Raji (cell line): ENCODE measurements around the gene TBC1D22A.

Source experiments
- POLR2A ChIP-seq: IDR thresholded peaks from 2 replicates; pipeline ENCODE4 v1.6.1; 2011; ENCODE audit warnings: low read depth, low read length, control low read depth; ENCODE audit not compliant: insufficient read depth

Gene TBC1D22A

DNA sequence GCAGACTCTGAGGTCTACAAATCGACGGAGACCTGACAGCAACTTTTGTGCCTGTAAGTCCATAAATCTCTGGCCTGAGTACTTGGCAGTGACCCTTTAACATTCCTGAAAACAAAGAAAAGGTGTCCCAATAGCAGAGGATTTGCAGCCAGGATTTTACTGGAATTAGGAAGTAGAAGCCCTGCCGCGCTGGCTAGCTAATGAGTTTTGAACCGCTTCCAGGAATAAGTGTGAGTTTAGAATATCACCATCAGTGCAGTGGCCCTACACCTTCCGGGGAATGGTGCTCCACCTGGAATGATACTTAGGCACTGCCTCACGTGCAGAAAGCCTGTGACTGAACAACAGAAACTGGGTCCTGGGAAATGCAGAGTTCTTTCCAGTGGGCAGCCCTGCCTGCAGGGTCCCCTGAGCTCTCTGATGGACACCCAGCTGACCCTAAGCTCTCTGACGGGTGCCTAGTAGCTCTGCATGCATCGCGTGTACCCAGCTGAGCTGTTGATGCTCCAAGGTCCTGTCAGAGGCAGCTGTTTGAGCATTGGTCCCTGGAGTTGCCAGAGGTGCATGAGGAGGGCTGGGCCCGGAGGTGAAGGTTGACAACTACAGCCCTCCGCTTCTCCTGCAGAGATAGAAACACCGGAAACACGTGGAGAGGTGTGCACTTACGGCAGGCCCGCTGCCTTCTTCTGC, 380.9 kb downstream of the TBC1D22A start:
- no peak for TF ChIP-seq POLR2A

- TF ChIP-seq POLR2A, result no peak
Measured at GRCh38 chr22:47144076-47144765, 381.8 kb downstream of the TBC1D22A start.

DNA sequence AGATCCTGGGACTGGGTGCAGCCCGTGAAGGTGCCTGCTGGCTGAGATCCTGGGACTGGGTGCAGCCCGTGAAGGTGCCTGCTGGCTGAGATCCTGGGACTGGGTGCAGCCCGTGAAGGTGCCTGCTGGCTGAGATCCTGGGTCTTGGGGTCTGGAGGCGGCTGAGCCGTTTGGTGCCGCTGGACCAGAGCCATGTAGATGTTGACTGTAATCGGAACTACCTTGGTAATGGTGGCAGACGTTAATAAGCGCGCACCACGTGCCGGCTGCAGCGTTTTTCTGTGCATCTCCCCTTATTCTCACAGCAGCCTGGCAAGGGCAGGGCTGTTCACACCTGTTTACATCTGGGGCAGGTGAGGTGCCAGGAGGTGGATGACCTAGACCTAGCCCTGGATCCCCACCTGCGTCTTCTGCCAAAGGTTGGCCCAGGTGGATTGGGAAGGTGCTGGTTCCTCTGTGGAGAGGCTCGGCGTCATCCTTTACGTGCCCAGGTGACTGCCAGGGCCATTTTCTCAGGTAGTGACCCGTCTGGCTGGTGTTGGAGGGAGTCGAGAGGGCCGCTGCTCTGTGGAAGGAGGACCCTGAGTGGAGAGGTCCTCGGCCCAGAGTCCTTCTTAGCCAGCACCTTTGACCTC, 382.5 kb downstream of the TBC1D22A start:
- no peak for TF ChIP-seq POLR2A

DNA sequence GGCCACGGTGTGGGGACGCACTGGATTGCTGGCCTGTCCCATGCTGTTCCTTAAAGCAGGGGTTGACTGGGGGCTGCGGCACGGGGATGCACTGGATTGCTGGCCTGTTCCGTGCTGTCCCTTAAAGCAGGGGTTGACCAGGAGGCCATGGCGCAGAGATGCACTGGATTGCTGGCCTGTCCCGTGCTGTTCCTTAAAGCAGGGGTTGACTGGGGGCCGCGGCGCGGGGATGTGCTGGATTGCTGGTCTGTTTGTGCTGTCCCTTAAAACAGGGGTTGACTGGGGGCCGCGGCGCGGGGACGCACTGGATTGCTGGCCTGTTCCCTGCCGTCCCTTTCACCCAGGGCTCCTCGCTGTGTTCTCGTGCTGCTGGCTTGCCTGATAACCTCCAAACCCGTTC, 383.4 kb downstream of the TBC1D22A start:
- no peak for TF ChIP-seq POLR2A

DNA sequence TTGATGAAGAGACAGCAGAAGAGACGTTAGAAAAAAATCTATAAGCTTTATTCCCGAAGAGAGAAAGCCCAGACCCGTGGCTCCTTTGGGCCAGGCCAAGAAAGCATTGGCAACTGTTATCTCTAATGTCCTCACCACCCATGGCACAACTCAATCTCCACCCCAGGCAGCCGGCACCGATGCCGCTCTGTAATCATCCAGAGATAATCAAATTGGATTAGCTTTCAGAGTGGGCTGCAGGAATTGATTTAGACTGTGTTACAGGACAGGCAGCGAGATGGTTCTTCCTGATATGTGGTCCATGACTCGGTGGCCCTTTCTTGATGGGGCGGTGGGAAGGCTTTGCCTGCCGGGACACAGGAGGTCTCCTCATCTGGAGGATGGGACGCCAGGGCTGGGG, 383.9 kb downstream of the TBC1D22A start:
- TF ChIP-seq POLR2A, result no peak

DNA sequence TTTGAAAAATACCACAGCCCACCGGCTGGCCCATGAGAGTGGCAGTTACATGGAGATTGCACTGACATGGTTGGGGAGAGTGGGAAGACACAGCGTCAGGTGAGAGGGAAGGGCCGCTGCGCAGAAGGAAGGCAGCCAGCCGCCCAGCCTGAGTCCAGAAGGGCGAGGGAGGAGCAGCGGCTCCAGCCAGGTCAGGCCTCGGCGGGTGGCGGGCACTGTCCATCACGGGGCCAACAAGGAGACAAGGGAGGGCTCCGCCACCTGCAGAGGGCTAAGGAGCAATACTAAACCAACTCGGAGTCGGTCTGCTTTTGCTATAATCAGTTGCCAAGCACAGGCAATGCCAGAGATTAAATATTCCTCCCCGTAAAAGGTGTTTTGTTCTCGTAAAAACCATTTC, 384.5 kb downstream of the TBC1D22A start:
- TF ChIP-seq POLR2A, result no peak

GRCh38 chr22:47147572-47147971, 385.1 kb downstream of the TBC1D22A start:
- no peak for TF ChIP-seq POLR2A

DNA sequence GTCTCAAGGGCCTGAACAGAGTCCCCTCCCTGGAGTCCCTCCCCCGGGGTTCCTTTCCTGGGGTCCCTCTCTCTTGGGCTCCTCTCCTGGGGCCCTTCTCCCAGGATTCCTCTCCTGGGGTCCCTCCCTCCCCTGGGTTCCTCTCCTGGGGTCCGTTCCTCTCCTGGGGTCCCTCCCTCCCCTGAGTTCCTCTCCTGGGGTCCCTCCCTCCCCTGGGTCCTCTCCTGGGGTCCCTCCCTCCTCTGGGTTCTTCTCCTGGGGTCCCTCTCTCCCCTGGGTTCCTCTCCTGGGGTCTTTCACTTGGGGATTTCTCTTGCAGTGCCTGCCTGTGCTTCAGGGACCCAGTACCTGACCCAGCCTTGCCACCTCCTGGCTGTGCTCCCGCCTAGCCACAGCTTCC, 386.1 kb downstream of the TBC1D22A start:
- no peak for TF ChIP-seq POLR2A

DNA sequence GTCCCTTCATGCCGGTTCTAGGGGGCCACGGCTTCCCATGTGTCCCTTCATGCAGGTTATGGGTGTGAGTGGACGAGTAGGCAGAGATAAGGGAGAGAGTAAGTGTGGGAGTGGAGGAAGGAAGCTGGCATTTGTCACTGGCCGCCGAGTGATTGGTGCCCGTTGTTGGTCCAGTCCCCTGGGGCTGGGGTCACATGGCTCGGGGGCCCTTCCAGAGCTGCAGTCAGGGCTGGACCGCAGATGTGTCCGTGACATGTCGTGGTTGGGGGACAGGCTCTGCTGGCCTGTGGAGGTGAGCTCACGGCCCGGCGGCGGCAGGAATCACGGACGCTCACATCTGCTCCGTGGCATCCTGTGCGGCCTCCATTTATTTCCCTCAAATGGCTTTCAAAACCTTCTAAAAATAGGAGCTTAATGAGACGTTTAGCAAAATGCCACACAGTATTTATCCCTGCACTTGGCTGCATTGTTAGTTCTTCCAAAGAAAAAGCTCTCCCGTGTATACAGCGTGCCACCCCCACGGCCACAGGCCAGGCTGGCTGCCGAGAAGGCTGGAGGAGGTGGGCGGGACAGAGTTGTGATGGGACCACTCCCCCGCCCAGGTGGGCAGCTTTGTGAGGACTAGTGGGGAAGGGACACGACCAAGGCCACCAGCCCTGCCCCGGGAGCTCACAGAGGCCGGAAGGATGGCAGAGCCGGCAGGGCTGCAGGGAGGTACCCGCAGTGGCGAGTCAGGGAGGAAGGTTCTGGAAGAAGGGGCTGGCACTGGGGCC, 386.7 kb downstream of the TBC1D22A start:
- no peak for TF ChIP-seq POLR2A

DNA sequence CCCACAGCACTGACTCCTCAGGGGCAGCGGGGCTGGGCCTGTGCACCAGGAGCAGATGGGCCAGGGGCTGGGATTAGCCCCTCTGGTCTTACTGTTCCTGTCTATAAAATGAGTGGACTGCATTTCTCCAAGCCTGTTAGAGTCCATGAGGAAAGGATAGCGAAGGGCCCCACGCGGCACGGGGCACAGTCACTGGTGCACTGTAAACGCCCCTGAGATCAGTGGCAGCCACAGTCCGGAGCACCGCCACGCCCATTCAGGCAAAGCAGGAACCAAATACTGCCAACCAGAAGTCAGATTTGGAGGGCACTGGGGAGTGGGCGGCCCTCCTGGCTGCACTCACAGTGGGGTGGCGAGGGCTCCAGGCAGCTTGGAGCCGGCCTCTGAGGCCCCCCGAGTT, 387.5 kb downstream of the TBC1D22A start:
- TF ChIP-seq POLR2A, result no peak

DNA sequence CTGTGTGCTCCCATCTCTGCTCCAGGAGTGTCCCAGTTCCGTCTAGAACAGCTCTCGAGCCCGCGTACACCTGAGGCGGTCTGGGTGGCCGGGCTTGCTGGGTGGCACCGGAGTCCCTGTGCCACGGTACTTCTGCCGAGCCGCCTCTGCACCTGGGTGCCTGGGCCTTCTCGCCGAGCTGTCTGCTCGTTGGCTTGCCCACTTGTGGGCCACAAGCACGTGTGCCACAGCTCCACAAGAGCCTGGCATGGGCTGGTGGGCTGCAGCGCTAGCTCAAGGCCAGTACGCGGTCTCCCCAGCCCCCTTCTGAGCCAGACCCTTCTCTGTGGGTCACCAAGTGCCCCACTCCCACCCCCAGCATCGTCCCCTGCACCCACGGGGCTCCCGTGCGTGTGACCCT, 388.0 kb downstream of the TBC1D22A start:
- no peak for TF ChIP-seq POLR2A

DNA sequence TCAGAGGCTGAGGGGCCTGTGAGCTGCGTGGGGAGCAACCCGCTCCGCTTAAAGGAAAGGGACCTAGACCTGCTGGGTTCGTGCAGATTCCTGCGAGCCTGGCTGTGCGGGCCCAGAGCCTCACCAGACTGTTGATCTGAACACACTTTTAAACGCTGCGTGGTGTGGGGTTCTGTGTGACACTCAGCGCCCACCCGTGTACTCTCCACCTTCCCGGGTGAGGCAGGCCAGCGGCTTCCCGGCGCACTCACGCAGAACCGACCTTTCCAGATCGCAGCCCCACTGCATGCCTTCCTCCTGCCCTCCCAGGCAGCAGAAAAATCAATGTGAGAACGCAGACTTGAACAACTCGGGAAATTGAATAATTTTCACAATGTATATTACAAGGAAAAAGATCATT, 388.6 kb downstream of the TBC1D22A start:
- no peak for TF ChIP-seq POLR2A

GRCh38 chr22:47151490-47151889, 389.0 kb downstream of the TBC1D22A start:
- no peak for TF ChIP-seq POLR2A

GRCh38 chr22:47152236-47152635, 389.8 kb downstream of the TBC1D22A start:
- TF ChIP-seq POLR2A, result no peak

GRCh38 chr22:47152938-47153337, 390.5 kb downstream of the TBC1D22A start:
- no peak for TF ChIP-seq POLR2A

DNA sequence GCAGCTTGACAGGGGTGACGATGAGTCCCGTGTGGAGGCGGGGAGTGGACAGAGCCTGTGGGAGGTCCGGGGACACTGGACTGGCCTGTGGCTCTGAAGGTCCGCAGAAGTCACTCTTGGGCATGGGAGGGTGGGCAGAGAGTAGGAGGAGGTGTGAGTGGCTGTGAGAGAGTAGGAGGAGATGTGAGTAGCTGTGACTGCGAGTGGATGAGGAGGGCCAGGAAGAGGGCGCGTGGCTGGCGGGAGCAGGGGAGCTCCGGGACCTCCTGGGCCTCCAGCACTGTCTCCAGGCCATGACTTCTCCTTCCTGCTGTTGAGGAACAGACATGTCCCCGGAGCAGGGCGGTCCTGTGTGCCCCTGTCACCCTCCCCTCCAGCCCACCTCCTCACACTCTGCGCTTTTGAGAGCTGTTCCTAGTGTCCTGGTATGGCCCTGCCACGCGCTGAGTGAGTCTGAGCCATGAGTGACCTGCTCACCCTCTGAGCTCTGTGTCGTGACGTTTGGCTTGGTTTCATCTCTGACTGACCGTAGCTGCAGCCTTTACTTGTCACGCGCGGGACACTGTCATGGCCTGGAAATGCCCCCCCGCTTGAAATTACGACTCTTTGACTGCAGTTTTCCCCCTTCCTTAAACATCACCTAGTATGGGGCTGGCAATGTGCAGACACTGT, 391.5 kb downstream of the TBC1D22A start:
- no peak for TF ChIP-seq POLR2A

DNA sequence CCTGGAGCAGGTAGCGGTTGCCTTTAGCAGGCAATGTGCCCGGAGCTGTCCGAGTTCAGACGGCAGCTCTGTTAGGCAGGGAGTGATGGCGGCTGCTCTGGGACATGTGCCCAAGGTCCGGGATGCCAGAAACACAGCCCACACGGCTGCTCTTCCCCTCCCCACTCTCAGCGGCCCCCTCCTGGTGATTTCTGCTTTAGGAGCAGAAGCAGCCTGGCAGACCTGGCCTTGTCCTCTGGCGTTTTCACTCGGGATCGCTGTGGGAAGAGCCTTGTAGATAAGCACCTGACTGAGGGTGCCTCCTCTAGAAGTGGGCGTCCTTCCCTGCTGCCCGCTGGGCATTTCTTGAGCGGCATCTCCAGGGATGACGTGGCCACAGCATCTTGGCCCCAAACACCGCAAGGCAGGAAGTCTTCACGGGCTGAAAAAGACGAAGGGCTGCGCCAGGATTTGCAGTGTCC, 392.2 kb downstream of the TBC1D22A start:
- no peak for TF ChIP-seq POLR2A
